DOHH2 (cell line): ENCODE data around the gene GOLGA6L26.
"Not testable (repeated sequence)": the region's sequence is repeated elsewhere in the genome, so short reads cannot be mapped to it uniquely, and the experiment has no call there.

Source experiments
- CTCF ChIP-seq: fragments of 200-600 bp; sonication (generic); IDR thresholded peaks from one replicate; pipeline ENCODE4 v1.5.1; 2014; ENCODE audit warnings: antibody characterized with exemption, mild to moderate bottlenecking, low read depth, low read length; ENCODE audit not compliant: poor library complexity, severe bottlenecking
- EZH2phosphoT487 ChIP-seq: fragments of 200-600 bp; sonication (generic); IDR thresholded peaks from 2 replicates; pipeline ENCODE4 v1.6.1; 2017; ENCODE audit warnings: borderline replicate concordance, mild to moderate bottlenecking, antibody characterized with exemption, low read length, moderate library complexity, mixed read lengths

GRCh38 chr15:23304267-23304666 lies 29.7 kb downstream of the GOLGA6L26 start:
- not testable (repeated sequence) for TF ChIP-seq CTCF, EZH2phosphoT487
